ENCODE measurements around the gene DCTN3. TPM values are rescaled to one million over a fixed set of nuclear protein-coding genes. Genes with fewer than 3 reads are reported as not detected.

DCTN3 gene
- 159 and 180 TPM in 2 replicates for total RNA-seq (2014; rRNA removed; shearing (Covaris generic))

DNA sequence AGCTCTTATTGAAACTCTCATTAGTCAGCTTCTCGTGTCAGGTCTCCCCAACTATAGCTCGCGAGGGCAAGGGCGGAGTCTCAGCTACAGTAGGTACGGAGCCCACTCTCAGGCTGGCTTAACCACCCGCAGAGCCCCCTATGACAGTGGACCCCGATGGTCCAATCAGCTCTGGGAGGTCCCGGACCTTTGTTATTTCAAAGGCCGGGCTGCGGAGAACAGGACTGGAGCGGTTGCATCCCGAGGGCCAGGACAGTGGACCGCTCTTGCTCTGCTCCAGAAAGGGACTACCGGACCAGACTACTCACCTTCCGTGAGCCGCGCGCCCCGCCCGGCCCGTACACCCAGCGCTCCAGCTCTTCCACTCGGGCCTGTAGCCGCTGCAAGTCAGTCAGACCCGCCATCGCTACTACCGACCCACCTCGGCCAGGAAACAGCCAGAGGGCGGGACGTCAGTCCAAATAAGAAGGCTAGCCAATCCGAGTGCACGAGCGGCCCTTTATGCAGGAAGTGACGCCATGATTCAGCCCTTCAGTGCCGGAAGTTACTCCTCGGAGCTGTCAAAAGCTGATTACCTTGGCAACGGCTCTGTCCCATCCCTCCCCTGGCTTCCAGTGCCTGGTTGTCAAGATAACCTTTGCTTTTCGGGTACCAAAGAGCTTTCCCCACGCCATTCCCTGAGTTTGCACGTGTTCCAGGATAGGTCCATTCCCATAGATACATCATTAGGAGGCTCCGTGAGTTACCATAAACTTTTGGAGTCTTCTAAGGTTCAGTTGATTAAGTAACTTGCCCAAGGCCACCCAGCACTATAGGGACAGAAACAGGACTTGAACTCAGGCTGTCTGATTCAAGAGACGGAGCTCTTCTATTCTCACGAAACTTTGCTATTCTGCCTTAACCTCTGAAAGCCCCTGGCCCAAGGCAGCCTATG, at the start of gene DCTN3:
Gene DCTN3, minus strand, starts transcription at position 435 of the 934 bp plus-strand sequence. Its CDS starts 31 bp downstream, at position 404.
- DNase-seq (ENCODE audit: low read depth), result peak; percentile 96

DNA sequence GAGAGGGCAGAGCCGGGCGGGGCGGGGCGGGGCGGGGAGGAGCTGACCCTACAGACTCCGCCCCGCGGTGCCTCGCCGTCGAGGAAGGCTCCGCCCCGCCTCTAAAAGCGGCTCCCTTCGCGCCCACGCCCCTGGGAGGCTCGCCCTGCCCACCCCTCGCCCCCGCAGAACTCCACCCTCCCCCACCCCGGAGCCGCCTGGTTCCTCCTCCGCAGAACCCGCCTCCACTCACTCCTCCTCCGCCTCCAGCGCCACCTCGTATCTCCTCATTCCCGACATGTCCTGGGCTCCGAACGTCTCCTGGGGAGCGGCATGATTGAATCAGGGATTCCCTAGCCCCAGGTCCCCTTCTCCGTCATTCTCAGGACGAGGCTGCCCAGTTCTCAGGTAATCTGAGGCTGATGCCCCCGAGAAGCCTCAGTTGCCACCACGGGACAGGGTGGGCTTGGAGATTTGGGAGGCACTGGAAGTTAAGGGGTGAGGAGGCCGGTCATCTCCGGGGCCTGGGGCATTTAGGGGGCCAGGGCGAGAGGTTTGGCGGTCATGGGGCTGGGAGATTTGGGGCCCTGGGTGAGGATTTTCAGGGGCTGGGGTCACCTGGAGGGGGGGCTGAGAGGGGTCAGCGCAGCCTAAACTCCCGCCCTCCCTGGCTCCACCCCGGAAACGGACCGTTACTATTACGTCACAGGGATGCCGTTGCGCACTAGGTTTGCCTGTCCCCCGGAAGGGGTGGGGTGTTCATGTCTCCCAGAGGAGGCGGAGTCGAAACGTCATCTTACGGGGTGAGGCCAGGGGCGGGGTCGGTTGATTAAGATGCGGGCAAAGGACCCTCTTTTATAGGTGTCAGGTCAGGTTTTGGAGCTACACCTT, 45.3 kb upstream of the DCTN3 start:
- peak; percentile 93 for DNase-seq (ENCODE audit: low read depth)

DNA sequence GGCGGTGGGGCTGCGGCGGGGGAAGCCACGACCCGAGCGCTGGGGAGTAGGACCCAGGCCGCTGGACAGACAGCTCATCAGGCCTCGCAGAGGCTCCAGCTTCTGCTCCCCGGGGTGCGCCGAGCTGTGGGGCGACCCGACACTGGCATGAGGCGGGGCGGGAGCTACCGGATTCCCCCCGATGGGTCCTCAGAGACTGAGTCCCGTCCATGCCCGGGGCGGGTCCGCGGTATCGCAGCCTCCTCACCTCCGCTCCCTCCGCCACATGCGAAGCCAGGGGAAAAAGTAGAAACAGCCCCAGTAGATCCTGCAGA, 44.7 kb upstream of the DCTN3 start:
- DNase-seq (ENCODE audit: low read depth), result no peak

DNA sequence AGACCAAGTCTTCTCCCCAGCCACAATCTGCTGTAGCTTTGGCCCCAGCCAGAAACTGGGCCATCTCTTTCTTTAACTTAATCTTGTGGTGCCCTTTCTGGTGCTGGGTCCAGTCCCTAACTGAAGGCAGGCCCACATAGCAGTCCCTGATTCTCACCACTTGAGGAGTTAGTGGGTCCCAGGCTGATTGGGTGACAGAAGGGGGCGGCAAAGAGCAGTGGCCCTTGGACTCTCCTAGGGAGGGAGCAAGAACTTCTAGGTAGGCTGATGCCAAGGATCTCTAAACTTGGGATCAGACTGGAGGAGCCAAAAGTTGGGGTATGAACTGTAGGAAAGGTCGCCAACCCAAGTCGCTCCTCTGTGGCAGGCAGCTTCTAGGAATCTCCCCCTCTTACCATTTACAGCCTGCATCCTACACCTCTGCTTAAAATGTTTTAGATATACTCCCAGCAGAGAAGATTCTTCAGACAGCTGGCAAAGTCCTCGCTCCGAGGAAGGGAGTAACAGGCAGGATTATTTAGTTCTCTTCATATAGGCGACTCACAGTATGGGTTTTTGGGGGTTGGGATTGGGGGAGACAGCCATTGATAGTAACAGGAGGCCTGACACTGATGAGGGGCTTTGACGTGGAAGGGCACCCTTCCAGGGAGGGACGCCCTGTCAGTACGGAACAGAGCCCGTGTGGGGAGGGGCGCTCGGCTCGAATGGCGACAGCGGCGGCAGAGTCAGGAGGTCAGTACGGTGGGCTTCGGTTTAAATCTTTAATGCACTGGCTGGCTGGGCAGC, 44.2 kb upstream of the DCTN3 start:
- DNase-seq (ENCODE audit: low read depth), result peak; percentile 67

DNA sequence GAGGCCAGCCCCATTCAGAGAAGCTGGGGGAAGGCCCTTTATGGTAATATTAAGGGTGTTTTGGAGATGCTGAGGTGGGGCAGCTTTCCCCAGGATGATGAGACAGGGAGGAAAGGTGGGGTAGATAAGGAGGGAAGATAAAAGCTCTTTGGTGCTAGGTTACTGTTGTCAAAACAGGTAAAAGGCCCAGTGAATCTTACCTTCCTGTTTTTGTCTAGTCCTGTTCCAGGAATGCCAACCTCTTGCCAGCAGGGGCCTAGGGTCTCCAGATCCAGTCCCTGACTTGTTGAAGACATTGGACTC, 43.0 kb upstream of the DCTN3 start:
- no peak for DNase-seq (ENCODE audit: low read depth)

DNA sequence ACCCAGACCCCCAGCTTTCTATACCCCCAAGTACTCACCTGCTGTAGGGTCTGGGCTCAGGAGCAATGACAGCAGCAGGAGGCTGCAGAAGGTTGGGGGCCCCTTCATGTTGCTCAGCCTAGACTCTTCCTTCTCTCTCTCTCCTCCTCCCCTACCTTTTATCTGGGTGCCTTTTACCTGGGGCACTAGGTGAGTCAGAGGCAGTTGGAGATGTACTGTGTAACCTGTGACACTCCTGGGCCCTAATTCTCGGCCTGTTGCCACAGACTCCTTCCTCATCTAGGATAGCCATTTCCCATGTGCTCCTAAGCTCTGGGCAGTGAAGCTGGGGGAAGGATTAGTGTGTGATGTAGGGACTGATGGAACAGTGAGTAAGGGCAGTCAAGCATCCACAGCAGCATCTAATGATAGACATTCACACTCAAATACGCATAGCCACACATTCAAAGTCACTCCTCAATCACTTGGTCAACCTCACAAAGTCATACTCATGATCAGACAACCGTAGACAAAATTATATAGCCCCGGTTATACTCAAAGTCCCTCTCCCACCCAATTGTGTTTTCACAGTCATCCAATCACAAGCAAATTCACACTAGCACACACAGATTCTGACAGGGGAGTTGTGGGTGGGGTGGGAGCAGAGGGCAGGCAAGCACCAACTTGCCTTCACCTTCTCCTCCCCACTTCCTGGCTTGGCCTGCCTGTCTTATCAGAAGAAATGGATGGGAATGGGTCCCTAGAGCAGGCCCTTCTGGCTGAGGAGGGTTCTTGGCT, 42.4 kb upstream of the DCTN3 start, which contains the start of gene CCL27:
Gene CCL27, minus strand, starts transcription at position 132 of the 777 bp plus-strand sequence. Its CDS starts 24 bp downstream, at position 108.
- no peak for DNase-seq (ENCODE audit: low read depth)

DNA sequence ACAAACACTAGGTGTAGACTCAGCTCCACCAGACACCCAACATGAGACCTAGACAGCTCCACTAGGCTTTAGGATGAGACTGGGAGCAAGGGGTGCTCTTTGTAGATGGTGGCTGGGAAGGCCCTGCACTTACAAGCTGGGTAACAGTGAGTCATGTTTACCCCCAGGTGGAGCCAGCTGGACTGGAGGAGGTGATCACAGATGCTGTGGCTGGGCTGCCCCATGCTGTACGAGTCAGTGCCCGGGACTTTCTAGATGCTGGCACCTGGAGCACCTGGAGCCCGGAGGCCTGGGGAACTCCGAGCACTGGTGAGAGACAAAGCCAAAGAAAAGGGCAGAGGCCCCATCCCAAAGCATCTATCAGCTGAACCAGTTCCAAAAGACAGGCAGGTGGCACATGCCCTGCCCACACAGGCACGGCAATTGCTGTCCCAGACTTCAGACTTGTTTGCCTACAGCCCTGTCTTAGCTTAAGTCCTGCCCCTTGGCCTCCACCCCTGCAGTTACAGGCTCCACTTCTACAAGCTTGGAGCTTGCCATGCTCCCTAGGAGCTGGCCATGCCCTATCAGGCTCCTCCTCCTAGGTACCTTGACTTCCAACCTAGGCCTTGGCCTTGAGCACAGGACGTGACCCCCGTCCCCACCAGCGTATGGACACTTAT, 39.4 kb upstream of the DCTN3 start:
- DNase-seq (ENCODE audit: low read depth), result peak; percentile 67

DNA sequence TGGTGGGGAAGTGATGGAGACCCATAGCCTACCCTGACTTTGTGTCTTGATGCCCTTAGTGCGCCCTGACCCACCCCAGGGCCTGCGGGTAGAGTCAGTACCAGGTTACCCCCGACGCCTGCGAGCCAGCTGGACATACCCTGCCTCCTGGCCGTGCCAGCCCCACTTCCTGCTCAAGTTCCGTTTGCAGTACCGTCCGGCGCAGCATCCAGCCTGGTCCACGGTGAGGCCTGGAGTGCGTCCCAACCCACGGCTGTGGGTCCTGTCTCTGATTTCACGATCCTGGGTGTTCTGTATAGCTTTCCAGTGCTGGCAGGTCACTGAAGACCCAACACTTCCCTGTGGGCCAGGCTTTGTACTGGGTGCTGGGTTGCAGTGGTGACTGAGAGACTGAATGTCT, 38.2 kb upstream of the DCTN3 start:
- DNase-seq (ENCODE audit: low read depth), result no peak

DNA sequence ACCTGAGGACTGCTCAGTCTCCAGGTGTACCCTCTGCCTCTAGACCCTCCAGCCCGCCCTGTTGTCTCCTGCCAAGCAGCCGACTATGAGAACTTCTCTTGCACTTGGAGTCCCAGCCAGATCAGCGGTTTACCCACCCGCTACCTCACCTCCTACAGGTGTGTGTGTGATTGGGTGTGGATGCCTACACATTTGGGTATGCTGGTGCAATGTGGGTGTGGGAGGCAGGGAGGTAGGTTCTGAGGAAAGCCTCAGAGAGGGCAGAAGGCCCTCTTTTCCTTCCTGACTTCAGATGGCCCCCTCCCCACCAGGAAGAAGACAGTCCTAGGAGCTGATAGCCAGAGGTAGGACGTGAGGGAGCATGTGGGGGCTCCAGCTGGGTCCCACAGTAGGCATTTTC, 36.7 kb upstream of the DCTN3 start:
- no peak for DNase-seq (ENCODE audit: low read depth)

DNA sequence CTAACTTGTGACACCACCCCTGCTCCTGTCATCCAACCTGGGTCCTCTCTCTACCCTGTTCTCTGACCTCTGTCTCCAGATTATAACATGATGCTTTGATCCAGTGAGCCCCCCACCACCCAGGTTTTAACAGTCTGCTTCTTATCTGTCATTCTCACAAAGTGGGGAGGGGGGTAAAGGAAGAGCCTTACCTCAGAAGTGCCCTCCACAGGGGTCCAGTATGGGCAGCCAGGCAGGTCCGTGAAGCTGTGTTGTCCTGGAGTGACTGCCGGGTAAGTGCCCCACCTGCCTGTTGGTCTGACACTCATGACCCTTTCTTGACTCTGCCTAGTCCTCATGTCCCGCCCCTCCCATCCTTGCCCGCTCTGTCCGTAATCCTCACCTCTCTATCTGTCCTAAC, 35.1 kb upstream of the DCTN3 start:
- DNase-seq (ENCODE audit: low read depth), result no peak

DNA sequence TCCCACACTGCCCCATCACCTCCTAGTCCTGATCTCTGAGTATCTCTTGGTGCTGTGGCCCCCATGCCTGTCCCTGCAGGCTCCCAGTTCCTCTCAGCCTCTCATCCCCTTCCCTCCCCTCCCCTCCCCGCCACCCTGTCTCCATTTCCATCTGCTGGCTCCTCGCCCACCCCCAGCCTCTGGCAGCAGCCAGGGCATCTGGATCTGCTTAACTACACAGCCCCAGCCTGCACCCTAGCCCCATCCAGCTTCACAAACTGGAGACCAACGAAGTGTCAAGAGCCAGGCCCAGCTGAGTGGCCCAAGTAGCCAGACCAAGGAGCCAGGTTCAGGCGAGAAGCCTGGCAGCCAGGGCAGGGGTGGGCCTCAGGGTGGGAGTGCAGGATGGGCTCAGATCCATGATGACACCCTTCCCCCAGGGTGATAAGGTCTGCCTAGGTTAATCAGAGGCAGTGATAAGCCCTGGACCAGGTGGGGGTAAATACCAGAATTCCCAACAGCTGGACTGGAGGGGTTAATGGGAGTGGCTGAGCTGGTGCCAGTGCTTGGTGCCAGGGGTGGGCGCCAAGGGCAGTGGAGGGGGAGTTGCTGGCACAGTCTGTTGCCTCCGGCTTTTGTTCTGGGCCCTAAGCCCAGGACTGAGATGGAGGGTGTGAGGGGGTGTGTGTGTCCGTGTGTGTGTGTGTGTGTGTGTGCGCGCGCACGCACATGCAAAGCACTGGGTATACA, 34.2 kb upstream of the DCTN3 start:
- DNase-seq (ENCODE audit: low read depth), result no peak

DNA sequence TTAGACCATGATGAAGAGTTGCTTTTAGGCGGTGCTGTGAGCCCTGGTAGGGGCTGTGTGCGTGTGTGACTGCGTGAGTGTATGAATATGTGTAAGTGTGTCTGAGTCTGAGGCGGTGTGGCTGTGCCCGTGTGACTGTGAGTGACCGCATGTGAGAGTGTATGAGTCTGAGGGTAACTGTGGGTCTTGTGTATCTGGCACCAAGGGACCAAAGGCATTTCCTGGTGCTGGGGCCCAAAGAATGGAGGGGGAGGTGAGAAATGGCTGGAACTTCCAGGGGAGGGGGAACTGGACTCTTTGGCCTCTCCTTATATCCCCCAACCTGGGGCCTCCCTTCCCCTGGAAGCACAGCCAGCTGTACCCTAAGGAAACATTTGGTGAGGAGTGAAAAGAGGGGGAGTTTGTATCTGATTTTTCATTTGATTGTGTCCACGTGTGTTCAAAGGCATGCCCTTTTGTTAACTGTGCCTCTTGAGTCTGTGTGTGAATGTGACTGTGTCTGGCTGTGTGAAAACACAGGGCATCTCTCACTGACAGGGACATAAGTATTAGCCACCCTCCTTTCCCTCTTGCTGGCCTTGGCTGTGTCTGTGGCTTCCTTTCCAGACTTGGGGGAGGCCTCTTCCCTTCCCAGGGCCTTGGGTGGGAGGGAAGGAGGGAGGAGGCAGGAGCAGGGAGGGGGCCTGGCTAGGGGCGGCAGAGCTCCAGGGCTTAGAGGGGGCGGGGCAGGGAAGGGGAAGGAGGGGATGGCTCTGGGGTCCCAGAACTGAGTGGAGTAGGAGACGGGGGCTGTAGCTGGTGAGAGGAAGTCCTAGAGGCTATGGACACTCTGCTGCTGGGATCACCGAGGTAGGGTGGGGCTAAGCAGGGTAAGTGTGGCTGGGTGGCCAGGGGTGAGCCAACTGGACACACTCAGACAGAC, 33.1 kb upstream of the DCTN3 start:
- DNase-seq (ENCODE audit: low read depth), result no peak

DNA sequence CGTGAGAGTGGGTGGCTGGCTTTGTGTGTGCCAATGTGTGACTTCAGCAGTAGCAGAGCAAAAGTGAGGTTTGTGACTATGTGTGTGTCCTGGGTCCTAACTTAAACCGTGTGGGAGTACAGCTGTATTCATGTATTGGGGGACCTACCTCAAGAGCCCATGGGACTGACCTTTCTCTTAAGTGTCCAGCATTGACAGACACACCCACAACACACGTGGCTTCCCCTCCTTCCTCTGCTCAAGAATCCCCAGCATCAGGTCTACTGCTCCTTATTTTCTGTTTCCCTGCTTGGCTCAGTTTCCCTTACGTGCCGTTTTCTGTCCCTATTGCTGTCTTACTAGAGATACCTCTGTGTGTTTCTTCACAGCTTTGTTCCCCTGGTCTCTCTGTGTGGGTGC, 32.3 kb upstream of the DCTN3 start:
- DNase-seq (ENCODE audit: low read depth), result no peak

DNA sequence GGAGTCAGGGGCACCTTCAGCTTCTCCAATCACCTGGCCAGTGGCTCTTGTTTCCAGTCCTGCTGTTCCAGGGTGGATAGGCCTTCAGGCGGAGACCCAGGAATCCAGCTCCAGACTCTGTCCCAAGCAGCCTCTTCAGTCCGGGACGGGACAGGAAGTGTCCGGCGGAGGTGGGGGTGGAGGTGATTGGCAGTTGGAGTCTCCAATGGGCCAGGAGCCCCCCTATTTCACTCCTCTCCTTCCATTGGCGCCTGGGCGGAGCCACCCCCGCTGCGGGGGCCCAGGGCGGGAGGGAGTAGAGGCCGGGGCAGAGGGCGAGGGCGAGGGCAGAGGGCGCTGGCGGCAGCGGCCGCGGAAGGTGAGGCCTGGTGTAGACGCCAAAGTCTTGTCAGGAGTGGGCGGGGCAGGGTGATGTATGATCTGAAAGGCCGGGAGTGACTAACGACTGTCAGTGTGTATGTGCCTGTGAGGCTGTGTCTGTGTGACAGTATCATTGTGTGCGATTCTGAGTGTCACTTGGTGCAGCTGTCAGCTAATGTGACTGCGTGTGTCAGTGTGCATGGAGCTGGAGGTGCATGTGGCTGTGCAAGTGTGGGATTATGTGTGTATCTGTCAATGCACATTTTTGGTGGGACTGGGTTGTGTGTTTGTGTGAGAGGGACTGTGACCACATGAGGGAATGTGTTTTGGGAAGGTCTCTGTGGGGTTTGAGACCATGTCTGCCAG, 31.7 kb upstream of the DCTN3 start, which contains the start of gene IL11RA:
Gene IL11RA, plus strand, starts transcription at position 310 of the 726 bp plus-strand sequence. CDS start 3,033 bp downstream, outside the sequence.
- DNase-seq (ENCODE audit: low read depth), result peak; percentile 92

DNA sequence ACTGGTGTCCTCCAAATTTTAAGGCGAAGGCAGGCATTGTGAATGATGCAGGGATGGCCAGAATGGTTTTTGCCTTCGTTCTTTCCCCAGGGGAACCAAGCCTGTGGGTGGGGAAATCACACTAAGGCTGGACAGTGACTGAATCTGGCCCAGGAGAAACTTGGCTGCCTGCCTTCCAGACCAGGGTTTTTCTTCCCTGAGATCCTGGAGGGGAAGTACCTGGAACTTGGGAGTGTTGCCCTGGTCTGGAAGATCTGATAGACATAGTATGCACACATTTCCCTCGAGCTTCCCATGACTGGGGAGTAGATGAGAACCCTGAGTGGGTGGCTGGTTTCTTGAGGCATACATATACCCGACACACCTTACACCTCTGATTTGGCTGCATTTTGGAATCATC, 31.0 kb upstream of the DCTN3 start:
- DNase-seq (ENCODE audit: low read depth), result peak; percentile 81

DNA sequence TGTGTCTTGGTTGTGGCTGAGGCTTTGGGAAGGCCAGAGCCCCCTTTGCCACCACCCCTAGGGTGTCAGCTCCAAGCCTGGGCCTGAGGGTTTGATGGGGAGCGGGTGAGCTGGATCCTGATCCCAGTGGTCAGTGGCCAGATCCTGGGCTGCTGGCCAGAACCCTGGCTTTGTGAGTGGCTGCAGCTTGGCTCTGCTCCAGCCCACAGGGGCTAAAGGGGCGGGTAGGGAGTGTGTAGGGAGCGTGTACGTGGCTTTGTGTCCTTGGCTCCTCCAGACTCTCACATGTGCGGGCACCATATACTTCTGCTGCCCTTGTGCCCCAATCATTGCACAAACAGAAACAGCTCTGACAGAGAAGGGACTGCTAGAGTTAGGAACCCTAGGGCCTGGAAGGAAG, 30.5 kb upstream of the DCTN3 start:
- peak; percentile 85 for DNase-seq (ENCODE audit: low read depth)

DNA sequence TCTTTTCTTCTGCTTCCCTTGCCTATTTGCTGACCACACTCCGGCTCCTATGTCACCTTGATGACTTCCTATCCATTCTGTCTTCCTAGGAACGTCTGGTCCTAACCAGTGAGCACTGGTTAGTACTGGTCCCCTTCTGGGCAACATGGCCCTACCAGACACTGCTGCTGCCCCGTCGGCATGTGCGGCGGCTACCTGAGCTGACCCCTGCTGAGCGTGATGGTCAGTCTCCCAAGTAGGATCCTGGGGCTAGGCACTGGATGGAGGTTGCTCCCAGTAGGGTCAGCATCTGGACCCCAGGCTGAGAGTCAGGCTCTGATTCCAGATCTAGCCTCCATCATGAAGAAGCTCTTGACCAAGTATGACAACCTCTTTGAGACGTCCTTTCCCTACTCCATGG, 28.4 kb upstream of the DCTN3 start:
- no peak for DNase-seq (ENCODE audit: low read depth)

DNA sequence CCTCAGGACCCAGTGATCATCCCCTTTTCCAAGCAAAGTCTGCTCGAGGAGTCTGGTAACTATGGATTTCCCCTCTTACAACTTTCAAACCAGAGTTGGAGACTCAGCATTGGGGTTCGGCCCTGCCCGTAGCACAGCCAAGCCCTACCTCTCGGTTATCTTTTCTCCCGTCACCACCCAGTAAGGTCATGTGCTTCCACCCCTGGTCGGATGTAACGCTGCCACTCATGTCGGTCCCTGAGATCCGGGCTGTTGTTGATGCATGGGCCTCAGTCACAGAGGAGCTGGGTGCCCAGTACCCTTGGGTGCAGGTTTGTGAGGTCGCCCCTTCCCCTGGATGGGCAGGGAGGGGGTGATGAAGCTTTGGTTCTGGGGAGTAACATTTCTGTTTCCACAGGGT, 27.4 kb upstream of the DCTN3 start:
- no peak for DNase-seq (ENCODE audit: low read depth)

All from M059J (cell line).